GM19099 (cell line): ENCODE results near the gene CPO.

Experiments used
- POLR2A ChIP-seq: IDR thresholded peaks from 3 replicates; pipeline ENCODE4 v1.6.1; 2011; ENCODE audit warnings: low read depth; ENCODE audit not compliant: insufficient read length; ENCODE audit errors: extremely low read depth

The CPO gene, protein sequence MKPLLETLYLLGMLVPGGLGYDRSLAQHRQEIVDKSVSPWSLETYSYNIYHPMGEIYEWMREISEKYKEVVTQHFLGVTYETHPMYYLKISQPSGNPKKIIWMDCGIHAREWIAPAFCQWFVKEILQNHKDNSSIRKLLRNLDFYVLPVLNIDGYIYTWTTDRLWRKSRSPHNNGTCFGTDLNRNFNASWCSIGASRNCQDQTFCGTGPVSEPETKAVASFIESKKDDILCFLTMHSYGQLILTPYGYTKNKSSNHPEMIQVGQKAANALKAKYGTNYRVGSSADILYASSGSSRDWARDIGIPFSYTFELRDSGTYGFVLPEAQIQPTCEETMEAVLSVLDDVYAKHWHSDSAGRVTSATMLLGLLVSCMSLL

DNA sequence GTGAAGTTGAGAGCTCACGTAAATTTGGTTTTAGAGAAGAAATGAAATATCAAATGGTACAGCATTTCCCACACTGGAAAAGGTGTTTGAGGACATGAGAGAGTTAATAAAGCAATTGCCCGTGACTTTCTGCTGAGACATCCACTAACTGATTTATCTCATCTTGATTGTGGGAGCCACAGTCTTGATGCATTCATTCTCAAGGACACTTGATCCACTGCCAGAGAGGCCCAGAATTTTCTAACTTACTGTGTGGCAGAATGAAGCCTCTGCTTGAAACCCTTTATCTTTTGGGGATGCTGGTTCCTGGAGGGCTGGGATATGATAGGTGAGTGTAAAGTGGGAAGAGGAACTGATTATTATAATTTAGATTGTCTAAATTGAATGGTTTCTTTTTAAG is at the start of gene CPO:
Gene CPO, plus strand, starts transcription at position 179 of the 400 bp plus-strand sequence. Its CDS starts 82 bp downstream, at position 261.
- TF ChIP-seq POLR2A = no peak

DNA sequence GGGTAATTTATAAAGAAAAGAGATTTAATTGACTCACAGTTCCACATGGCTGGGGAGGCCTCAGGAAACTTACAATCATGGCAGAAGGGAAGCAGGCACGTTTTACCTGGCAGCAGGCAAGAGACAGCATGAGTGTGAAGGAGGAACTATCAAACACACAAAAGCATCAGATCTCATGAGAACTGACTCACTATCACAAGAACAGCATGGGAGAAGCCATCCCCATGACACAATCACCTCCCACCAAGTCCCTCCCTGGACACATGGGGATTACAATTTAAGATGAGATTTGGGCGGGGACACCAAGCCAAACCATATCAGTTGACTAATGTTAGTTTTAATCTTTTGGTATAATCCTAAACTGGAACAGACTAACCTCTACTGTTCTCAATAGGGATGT is 49.1 kb upstream of the CPO start:
- no peak for TF ChIP-seq POLR2A

DNA sequence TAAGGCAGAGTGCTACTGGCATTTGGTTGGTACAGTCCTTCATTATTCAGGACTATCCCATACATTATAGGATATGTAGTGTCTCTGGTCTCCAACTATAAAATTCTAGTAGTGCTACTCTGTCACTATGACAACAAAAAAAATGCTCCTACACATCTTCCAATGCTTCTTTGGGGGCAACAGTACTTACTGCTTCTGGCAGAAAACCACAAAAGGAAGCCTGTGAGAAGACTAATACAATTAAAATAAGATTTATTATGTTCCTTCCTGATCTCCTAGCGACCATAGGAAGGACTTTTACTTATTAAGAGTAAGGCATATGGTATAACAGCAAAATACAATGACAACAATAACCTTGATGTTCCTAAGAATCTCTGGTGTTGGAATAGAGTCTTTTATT is 48.4 kb upstream of the CPO start:
- TF ChIP-seq POLR2A = no peak

DNA sequence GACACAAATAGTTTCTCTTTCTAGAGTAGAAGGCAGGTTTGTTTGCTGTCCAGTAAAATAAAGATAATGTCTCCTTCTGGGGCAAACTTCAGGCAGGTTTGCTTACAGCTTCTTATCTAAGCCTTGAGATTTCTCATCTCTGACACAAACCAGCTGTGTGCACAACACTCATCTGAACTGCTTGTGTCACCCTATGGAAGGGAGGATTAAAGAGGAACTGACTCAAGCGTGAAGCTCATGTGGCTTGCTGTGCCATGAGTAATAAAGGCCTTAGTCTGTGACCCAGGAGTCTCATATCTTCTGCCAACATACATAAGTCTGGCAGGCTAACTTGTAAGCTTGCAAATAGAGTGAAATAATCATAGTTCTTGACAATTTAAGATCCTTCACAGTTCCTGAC is 24.2 kb upstream of the CPO start:
- TF ChIP-seq POLR2A = no peak

DNA sequence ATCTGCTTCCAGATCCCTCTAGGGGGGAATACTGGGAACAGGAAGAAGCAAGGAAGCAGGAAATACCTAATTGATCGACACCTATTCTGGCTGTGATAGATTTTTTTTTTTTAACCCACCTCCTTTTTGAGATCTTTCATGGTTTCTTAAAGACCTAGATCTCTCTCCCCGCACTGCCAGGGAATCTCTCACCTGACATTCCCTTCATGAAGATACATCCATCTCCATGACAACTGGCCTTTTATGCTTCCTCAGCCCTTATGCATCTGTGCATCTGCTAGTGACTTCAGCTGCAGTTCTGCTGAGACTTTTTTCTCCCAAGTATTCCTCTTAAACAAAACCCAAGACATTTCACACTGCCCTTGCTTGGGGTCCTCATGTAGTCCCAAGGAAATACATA is 21.1 kb upstream of the CPO start:
- no peak for TF ChIP-seq POLR2A

DNA sequence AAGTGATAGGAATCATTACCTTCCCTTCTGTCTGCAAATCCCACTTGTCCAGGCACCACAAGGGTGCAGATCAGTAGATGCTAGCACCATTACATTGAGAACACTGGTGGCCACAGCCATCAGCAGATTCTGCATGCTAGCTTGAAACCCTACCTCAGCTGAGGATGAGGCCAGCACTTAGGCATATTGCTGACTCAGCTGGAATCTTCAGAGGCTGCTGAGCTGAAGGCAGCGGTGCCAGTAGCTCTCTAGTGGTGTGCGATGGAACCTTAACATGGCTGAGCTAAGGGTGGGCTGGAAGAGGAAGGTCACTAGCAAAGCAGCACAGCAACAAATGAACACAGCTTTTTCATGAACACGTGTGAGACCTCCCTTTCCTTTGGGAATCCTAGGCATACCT is 19.0 kb upstream of the CPO start:
- TF ChIP-seq POLR2A = no peak

DNA sequence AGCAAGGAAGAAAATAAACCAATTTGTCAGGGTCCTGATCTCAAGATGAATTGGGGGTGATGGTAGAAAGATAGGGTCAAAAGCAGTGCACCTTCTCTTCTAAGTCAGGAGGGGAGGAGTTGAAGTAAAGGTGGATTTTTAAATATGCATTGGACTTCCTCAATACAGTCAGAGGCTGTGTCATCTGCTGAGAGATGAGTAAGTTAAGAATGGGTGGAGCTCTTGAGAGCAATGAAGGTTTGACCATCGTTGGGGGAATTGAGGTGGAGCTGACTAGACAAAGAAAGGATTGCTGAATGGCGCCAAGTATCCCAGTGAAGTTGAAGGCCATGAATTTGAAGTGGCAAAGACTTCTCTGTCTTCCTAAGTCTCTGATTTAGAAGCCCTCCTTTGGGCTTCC is 18.4 kb upstream of the CPO start:
- TF ChIP-seq POLR2A = no peak

DNA sequence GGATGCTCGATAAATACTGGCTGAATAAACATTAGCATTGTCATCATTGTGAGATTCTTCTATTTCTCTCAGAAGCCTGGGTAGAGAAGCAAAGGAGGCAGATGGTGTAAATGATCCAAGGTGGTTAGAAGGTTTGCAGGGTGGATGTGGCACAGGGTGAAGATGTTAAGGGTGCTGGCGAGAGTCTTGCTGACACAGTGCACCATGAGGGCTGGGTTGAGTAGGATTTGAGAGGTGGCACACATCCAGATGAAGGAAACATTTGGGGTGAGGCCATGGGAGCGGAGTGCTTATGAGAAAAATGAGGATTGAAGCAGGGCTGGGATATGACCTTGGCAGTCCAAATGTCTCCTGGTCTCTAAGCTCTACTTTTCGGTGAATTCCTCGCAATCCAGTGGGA is 17.8 kb upstream of the CPO start:
- no peak for TF ChIP-seq POLR2A

DNA sequence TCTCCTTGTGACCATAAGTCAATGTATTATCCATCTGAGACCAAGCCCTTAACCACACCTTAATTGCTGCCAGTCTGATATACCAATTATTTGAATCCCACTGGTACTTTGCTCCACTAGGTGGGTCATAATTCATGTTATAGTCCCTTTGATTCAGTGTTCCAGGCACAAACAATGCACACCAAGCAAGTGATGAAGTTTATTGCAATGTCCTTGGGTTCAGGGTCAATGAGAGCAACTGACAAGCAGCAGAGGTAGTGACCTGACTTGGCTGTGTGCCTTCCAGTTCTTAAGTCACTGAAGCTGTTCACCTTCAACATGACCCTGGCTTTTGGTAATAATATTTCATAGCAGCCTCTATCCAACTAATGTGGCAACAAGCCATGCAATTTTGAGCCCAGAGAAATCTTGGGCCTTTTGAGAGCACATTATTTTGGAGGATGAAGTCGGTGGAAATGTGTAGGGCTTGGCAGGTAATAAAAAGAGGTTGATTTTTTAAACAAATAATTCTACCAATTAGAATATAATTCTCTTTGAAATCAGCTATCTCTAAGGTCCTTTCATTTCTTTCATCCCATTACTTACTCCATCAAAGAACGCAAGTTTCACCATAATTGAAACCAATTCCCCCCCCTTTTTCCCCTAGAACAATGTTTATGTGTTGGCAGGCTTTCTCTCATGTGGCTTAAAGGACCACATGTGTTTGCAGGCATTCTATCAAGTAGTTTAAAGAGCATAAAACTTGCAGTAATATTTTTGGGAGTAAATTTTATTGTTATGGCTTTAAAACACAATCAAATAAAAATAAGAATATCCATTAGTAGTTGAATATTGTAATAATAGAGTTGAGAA is 3.1 kb upstream of the CPO start:
- TF ChIP-seq POLR2A = no peak

DNA sequence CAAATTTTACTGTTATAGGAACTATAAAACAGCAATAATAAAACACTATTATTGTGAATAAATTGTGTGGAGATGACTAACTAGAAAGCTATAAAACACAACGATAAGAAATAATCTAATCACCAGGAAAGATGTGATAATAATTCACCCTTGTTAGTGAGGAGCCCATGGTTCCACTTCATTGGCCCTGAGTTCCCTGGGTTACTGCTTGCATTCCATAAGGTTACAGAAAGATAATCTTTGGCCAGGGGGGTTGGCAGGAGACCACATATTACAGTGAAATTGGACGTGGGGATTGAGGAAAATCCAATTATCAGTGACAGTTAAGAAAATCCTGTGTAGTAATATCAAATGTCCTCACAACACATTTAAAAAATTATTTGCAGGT is 2.5 kb upstream of the CPO start:
- no peak for TF ChIP-seq POLR2A

DNA sequence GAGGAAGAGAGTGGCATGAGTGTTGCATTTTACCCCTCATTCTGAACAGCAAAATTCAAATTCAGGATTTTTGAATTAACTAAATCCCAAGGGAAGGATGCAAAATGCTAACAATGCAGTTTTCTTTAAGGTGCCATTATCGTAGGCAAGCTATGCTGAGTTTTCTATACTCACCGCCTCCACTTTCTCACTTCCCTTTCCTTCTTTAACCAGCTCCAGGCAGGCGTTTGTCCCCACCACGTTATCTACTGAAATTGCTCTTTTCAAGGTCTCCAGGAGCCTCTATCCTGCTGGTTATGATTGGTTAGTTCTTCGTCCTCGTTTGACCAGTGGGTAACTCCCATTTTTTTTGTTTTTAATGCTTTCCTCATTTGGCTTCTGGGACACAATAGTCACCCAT is 1.8 kb upstream of the CPO start:
- no peak for TF ChIP-seq POLR2A

DNA sequence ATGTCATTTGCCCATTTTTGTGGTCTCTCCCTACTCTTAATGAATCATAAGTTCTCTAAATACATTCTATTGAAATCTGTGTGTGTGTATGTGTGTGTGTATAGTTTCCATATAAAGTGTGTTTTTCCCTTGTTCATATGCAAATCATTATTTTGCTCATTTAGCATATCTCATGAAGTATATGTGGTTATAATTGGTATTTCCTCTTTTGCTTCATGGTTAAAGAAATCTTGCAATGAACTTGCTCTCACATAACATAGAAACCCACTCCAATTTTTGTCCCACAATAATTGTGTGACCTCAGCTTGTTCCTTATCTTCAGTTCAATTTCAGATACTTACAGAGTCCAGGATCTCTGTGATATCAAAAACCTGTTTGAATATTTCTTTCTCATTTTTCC is 1.2 kb downstream of the CPO start:
- no peak for TF ChIP-seq POLR2A

DNA sequence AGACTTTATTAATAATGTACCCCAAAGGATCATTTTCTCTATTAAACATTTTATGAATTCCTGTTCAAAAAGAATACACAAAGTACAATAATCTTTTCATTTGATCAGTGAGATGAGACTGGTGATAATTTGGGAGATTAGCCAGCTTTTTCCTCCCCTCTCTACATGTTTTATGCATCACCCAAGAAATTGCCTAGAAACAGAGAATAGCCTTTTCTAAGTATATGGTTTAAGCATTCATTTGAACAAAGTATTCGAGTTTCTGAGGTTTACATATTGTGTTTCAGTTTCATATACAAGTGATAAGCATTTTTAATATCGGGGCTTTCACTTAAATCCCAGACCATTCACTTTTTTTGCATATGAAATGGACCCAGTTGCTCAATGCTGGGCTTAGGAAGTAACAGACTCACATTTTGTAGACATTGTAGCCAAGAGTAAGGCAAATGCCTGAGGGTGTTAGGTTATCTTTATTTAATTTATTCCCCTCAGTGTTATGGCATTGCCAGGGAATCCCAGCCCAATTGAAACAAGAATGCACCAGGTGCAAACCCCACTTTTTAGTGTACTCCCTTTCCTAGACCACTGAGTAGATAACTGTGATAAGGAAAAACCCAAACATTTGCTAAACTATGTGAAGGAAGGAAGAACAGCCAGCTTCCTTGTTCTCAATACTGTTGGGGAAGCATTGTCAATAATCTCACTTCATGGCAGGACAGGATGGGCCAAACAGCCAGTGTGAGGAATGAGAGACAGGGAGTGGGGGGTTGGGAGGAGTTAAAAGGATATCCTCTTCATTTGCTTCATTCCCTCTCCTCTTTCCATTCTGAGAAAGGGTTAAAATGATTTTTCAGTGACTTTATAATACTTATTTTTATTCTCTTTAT is 3.5 kb downstream of the CPO start:
- TF ChIP-seq POLR2A = no peak

DNA sequence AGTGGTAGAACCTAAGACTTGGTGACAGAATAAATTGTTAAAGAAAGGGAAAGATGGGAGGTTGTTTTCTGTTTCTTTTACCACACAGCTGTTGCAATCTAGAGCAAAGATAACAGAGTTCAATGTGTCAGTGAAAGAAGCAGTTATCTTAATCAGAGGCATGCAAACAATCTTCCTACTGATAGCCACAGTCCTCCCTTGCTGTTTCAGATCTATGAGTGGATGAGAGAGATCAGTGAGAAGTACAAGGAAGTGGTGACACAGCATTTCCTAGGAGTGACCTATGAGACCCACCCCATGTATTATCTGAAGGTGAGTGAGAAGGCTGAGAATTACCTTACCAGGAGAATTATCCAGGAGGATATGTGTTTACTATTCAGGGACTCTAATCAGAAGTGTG is 15.9 kb downstream of the CPO start:
- no peak for TF ChIP-seq POLR2A

DNA sequence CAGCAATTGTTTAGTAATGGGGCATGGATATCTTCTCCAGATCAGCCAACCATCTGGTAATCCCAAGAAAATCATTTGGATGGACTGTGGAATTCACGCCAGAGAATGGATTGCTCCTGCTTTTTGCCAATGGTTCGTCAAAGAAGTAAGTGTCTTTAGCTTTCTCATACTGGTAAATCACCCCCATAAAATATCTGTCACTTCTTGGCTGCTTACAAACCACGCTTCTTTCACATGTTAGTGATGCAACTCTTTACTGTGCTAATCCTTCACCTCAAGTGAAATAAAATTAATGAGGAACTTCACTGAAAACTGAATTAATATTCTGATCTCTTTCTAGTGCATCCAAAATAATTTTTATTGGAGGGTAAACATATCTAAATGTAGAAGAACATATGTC is 18.9 kb downstream of the CPO start:
- TF ChIP-seq POLR2A = no peak
